AG09309 (cell line): ENCODE results near the gene SPTLC1.

Experiments used
- DNase-seq: peaks from one replicate; pipeline ENCODE4 v3.0.0-alpha.2; 2010; ENCODE audit warnings: low read depth
- H3K4me3 ChIP-seq: 2 replicates; pipeline ENCODE4 v1.5.1; 2011; ENCODE audit warnings: mild to moderate bottlenecking, low read depth, low read length, moderate library complexity; ENCODE audit not compliant: control insufficient read depth
- CTCF ChIP-seq: IDR thresholded peaks from 2 replicates; pipeline ENCODE4 v1.5.1; 2011; ENCODE audit warnings: mild to moderate bottlenecking, low read depth, low read length, inconsistent platforms; ENCODE audit not compliant: insufficient read depth, control insufficient read depth; ENCODE audit errors: missing control alignments

Gene SPTLC1

GRCh38 chr9:91985692-91986091, 129.5 kb downstream of the SPTLC1 start:
- no peak for TF ChIP-seq CTCF
- no peak overlapping the region for H3K4me3 ChIP-seq
- DNase-seq = no peak
